Measurements from ENCODE around the gene DCTN5.

DNA sequence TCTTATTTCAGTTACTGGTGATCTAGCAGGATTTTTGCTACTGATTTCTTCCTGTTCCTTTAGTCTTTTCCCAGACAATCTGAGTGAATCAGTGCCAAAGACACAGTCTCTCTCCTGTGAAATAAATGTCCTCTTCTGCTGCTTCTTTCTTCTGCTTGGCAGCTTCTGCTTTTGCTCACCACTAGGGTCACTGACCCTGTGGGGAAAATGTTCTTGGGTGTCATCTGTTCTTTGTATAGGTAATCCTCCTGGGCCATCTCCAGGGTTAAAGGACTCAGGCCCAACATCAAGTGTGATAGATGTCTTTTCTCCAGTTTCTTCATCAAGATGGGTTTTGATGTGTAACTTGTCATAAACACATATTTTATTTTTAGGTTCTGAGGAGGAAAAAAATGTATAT, 5.3 kb upstream of the DCTN5 start:
- no peak for TF ChIP-seq CTCF (conservative IDR thresholded peaks at IDR 0.05)
- no peak for TF ChIP-seq EZH2 (IDR thresholded peaks at IDR 0.05; ENCODE audit: low read depth)
